HG02852 (cell line): ENCODE results near the gene GPBP1.
"Not testable (repeated sequence)": the region's sequence is repeated elsewhere in the genome, so short reads cannot be mapped to it uniquely, and the experiment has no call there.

ENCODE experiments used
- ATAC-seq: cut with Tn5 transposase; IDR thresholded peaks from one replicate; pipeline ENCODE4 v1.9.1; 2021; ENCODE audit warnings: mild to moderate bottlenecking, moderate library complexity; ENCODE audit not compliant: unreplicated experiment

The GPBP1 gene

DNA sequence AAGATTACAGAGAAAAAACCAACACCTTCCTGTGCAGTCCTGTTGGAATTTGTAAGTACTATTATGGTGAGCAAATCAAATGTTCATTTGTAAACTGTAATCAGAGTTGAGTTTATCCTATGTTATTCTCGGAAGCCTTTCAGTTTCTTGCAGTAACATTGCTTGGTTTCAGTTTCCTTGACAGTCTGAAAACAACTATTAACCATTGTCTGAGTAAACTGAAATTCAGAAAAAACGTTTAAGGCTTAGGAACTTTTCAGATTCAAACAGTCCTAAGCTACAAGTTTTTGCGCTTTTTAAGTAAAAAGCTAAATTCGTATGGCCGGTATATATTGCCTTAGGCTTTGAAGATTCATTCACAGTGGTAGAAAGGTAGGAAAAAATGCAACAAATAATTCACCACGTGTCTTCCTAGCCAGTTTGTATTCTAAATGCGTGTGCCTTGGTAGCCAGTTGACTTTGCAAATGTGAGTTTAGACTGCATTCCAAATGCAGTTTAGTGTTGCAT, 2.5 kb downstream of the GPBP1 start:
- no peak for ATAC-seq

DNA sequence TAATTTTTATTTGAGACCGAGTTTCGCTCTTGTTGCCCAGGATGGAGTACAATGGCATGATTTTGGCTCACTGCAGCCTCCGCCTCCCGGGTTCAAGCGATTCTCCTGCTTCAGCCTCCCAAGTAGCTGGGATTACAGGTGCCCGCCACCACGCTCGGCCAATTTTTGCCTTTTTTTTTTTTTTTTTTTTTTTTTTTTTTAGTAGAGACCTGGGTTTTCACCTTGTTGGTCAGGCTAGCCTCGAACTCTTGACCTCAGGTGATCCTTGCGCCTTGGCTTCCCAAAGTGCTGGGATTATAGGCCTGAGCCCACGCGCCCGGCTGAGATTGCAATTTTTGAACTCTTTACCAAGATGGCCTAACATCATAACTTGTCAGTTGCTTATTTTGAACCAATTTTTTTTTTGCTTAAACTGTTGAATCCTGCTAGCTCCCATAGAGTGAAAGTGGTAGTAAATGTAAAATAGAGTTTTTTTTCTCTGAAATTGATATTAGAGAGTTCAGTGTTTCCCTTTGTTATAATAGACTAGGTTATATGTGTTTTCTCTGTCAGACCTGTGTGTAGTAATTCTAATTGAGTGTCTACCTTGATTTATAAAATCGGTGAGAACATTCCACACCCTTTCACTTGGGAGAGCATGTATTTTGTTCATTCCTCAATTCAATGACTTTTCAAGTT, 3.8 kb downstream of the GPBP1 start:
- no peak for ATAC-seq

DNA sequence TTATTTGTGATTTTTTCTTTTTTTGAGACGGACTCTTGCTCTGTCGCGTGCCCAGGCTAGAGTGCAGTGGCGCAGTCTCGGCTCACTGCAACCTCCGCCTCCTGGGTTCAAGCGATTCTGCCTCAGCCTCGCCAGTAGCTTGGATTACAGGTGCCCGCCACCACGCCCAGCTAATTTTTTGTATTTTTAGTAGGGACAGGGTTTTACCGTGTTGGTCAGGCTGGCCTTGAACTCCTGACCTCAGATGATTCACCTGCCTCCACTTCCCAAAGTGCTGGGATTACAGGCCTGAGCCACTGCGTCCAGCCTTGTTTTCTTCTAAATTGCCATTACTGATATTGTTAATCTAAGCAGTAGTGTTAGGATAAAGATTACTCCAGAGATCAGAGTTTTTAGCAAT, 4.4 kb downstream of the GPBP1 start:
- not testable (repeated sequence) for ATAC-seq

DNA sequence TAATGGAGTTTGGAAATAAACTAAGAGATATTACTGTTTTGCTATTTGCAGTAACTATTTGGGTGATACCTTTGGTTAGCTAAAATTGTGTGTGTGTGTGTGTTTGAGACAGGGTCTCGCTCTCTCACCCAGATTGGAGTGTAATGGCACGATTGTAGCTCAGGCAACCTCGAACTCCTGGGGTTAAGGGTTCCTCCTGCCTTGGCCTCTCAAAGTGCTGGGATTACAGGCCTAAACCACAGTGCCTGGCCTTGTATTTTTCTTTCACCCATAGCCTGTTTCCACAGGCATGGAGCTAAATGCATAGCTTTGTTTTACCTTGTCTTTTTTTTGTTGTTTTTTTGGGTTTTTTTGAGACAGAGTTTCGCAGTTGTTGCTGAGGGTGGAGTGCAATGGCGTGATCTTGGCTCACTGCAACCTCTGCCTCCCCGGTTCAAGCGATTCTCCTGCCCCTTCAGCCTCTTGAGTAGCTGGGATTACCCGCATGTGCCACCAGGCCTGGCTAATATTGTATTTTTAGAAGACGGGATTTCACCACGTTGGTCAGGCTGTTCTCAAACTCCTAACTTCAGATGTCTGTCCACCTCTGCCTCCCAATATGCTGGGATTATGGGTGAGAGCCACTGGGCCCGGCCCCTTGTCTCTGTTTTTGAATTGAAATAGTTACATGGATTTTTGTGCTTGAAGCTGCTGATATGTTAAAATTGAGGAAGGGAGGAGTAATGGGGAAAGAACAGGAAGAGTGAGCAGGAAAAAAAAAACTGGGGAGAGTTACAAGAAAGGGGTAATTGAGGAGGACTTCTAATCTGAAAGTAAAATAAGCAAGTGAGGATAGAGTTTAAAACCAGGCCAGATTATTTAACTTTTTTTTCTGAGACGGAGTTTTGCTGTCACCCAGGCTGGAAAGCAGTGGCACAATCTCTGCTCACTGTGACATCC, 5.7 kb downstream of the GPBP1 start:
- no peak for ATAC-seq

DNA sequence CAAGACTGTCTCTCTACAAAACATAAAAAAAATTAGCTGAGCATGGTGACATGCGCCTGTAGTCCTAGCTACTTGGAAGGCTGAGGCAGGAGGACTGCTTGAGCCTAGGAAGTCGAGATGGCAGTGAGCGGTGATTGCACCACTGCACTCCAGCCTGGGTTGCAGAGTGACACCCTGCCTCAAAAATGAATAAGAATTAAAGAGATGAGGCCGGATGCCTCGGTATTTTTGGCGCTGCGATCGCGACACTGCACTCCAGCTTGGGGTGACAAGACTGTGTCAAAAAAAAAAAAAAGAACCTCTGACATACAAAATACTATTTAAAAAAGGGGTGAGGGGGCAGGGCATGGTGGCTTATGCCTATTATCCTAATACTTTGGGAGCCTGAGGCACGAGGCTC, 7.3 kb downstream of the GPBP1 start:
- no peak for ATAC-seq

DNA sequence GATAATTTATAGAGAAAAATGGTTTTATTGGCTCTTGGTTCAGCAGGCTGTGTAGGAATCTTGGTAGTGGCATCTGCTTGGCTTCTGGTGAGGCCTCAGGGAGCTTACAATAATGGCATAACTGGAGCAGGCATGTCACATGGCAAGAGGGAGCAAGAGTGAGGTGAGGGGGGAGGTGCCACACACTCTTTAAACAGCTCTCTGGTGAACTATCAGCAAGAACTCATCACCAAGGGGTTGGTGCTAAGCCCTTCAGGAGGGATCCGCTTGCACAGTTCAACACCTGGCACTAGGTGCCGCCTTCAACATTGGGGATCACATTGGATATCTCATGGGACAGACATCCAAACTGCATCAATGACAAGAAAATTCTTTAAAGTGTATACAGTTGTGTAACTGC, 10.5 kb downstream of the GPBP1 start:
- ATAC-seq, result no peak

DNA sequence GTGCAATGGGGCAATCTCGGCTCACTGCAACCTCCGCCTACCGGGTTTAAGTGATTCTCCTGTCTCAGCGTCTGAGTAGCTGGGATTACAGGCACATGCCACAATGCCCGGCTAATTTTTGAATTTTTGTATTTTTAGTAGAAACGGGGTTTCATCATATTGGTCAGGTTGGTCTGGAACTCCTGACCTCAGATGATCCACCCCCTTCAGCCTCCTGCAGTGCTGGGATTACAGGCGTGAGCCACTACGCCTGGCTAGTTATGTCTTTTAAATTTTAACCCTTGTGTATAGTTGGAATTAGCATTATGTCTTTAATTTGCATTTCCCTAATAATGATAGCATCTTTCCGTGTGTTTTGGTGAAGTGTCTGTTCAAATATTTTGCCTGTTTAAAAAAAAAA, 11.5 kb downstream of the GPBP1 start:
- no peak for ATAC-seq

DNA sequence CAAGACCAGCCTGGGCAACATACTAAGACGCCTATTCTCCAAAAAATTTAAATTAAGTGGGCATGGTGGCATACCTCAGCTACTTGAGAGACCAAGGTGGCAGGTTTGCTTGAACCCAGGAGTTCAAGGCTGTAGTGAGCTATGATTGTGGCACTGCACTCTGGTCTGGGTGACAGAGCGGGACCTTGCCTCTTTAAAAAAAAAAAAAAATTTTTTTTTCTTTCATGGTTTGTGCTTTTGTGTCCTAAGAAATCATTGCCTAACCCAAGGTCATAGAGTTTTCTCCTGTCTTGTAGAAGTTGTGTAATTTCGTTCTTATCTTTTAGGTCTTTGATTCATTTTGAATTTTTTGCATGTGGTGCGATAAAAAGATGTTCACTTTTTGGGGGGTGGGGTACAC, 12.3 kb downstream of the GPBP1 start:
- no peak for ATAC-seq

DNA sequence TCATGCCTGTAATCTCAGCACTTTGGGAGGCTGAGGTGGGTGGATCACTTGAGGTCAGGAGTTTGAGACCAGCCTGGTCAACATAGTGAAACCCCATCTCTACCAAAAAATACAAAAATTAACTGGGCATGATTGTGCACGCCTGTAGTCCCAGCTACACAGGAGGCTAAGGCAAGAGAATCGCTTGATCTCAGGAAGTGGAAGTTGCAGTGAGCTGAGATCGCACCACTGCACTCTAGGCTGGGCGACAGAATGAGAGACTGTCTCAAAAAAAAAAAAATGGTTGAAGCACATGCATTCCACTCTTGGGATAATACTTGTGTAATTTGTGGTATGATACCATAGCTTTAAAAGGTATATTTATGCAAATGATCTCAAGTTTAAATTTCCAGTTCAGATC, 14.1 kb downstream of the GPBP1 start:
- not testable (repeated sequence) for ATAC-seq

DNA sequence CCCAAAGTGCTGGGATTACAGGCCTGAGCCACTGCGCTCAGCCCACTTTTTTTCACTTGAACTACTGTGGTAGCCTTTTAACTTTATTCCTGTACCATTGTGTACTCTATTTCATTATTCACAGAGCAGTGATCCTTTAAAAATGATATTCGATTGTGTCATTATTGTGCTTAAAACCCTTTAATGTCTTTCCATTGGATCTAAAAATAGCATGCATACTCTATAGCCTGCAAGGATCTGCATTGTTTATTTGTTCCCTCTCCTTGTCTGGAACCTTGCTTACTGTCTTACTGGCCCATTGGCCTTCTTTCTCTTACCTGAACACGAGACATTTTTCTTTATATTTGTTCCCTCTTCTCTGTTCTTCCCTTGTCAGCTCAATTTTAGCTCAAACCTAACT, 15.7 kb downstream of the GPBP1 start:
- no peak for ATAC-seq

DNA sequence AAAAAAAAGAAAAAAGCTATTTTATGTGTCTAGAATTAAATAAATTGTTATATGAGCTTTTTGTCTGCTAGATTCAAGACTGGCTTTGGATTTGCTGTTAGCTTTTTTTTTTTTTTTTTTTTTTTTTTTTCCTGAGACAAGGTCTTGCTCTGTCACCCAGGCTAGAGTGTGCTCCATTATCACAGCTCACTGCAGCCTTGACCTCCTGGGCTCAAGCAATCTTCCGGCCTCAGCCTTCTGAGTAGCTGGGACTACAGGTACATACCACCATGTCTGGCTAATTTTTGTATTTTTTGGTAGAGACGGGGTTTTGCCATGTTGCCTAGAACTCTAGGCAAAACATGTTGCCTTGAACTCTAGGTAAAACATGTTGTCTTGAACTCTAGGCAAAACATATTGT, 16.7 kb downstream of the GPBP1 start:
- no peak for ATAC-seq

DNA sequence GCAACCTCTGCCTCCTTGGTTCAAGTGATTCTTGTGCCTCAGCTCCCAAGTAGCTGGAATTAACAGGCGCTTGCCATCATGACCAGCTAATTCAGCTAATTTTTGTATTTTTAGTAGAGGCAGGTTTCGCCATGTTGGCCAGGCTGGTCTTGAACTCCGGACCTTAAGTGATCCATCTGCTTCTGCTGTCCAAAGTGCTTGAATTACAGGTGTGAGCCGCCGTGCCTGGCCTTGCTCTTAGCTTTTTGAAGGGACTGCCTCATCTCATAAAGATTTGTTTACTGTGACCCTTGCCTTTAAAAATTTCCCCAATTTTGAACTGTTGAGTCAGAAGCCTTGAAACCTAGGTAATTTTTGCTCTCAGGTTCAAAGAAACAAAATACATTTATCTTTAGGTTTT, 17.3 kb downstream of the GPBP1 start:
- ATAC-seq, result no peak

DNA sequence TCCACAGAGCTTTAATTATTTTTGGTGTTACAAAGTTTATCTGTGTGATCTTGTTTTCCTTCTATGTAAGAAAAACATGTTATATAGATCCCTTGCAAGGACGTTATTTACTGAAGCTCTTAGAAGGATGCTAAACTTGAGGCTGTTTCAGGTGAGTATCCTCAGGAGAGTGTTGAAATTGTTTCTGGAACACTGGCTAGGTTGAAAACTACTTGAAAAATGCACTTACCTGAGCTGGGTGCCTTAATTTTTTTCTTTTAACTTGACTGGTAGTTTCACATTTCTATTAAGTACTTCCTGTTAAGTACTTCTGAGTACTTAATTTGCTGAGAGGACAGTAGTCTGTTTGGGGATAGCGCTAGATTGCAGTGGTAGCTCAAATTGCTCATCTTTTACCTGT, 18.1 kb downstream of the GPBP1 start:
- ATAC-seq, result no peak

DNA sequence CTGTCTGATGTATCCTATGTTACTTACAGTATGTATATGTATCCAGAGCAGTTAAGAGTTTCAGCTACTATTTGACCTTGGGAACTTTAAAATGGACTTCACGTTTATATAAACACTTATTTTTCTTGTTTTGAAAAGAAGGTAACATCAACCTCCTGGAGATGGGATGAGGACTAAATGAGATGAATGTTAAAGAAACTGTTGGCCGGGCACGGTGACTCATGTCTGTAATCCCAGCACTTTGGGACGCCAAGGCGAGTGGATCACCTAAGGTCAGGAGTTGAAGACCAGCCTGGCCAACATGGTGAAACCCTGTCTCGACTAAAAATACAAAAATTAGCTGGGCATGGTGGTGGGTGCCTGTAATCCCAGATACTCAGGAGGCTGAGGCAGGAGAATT, 19.0 kb downstream of the GPBP1 start:
- ATAC-seq, result not testable (repeated sequence)

DNA sequence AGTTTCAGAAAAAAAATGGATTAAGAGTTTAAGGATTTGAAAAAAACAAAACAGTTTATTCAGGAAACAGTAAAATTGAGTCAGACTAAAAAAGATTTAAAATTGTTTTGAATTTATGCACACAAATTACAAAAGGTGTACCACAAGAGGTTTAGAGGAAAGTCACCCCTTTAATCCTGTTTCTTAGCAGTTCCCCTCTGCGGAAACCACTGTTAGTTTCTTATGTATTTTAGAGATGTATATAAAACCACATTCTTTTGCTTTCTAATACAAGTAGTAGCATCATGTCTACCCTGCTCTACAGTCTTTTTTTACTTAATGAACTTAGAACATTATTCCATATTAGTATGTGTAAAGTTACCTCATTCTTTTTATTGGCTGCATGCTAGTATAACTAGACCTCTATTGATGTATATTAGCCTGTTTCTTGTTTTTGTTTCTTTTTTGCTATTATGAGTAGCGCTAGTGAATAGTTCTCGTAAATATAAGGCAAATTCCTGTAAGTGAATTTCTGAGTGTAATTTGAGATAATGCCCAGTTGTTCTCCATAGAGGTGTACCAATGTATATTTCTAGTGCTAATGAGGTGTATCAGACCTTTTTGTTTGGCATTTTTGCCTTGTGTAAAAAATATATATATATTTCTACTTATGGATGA, 20.0 kb downstream of the GPBP1 start:
- ATAC-seq, result no peak

DNA sequence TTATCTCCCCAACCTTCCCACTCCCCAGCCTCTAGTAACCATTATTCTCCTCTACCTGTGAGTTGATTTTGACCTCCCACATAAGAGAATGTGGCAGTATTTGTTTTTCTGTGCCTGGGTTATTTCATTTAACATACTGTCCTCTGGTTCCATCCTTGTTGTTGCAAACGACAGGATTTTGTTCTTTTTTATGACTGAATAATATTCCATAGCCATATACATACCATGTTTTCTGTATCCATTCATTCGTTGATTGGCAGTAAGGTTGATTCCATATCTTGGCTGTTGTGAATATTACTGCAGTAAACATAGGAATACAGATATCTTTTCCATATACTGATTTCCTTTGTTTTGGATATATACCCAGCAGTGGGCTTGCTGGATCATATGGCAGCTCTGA, 20.8 kb downstream of the GPBP1 start:
- no peak for ATAC-seq

DNA sequence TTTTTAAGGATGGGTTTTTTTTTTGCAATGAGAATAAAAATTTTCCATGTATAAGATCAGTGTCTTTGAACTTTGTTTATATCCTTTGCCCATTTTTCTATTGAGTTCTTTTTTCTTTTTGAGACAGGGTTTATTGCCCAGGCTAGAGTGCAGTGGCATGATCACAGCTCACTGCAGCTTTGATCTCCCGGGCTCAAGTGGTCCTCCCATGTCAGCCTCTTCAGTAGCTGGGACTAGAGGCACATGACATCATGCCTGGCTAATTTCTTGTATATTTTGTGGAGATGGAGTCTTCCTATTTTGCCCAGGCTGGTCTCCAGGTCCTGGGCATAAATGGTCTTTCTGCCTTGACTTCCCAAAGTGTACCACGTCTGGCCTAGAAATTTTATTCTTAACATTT, 21.2 kb downstream of the GPBP1 start:
- no peak for ATAC-seq

DNA sequence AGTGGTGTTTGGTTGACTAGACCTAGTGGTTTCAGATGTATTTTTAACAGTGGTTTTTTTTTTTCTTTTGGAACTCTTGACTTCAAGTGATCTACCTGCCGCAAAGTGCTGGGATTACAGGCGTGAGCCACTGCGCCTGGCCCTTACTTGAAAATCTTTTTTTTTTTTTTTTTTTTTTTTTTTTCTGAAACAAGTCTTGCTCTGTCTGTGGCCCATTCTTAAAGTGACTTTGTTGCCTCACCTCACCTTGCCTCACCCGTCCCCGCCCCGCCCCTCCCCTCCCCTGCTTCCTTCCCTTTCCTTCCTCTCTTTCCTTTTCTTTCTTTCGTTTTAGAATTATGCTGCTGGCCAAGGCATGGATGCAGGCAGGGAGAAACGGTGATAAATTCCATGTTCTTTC, 26.0 kb downstream of the GPBP1 start:
- ATAC-seq, result no peak

DNA sequence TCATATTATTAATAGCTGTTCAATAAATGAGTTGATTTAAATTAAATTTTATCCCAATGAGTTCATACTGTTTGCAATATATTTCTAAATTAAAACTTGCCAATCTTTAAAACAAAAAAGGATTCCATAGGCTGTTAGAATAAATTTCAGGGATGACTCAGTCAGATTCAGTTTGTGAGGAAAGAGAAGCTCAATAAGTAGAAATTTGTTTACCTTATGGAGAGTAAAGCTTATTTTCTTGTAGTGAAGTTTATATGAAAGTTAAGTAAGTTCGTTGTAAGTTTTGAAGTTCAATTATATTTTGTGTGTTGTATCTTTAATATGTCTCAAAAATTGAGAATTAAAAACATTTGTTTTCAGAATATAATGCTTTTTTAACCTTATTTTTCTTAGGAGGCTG, 29.0 kb downstream of the GPBP1 start:
- ATAC-seq, result no peak

DNA sequence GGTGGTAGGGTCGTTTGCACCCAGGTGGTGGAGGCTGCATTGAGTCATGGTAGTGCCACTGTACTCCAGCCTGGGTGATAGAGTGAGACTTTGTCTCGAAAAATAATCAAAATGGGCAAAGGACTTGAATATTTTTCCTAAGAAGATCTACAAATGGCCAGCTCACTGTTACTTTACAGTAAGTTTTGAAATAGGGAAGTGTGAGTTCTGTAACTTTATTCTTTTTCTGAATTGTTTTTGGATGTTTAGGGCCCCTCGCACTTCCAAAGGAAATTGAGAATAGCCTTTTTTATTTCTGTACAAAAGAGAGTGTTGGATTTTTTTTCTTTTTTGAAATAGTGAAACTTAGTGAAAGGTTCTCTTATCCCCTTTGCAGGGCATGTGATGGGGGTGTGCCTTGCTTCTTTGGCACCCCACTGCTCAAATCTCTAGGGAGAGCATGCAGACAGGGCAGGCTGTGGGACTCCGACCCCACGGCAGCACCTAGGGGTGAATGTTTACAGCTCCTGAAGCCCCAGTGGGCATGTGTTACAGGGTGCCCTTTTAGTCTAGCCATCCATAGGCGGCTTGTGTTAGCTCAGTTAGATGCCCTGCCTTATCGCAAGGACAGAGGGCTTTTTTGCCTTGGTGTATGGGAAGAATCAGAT, 33.3 kb downstream of the GPBP1 start:
- no peak for ATAC-seq

DNA sequence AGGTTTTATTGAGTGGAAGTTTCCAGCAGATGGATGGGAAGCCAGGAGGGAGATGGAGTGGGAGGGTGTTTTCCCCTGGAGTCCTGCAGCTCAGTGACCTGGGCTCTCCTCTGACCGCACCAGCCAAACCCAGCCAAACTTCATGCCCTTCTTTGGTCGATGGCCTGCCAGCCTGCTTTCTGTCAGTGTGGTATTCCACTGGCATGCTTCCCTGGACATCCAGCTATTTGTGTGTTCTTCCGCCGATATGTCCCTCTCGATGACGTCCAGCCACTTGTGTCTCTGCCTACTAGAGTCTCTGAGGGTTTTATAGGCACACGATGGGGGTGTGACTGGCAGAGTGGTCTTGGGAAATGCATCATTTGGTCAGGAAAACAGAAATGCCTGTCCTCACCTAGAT, 33.8 kb downstream of the GPBP1 start:
- no peak for ATAC-seq
